HG02885 (cell line): ENCODE results near the gene AK5.
"Not testable (repeated sequence)": the region's sequence is repeated elsewhere in the genome, so short reads cannot be mapped to it uniquely, and the experiment has no call there.

ENCODE experiments used
- ATAC-seq: cut with Tn5 transposase; IDR thresholded peaks from one replicate; pipeline ENCODE4 v1.9.1; 2021; ENCODE audit warnings: mild to moderate bottlenecking; ENCODE audit not compliant: unreplicated experiment, poor library complexity

AK5 gene

DNA sequence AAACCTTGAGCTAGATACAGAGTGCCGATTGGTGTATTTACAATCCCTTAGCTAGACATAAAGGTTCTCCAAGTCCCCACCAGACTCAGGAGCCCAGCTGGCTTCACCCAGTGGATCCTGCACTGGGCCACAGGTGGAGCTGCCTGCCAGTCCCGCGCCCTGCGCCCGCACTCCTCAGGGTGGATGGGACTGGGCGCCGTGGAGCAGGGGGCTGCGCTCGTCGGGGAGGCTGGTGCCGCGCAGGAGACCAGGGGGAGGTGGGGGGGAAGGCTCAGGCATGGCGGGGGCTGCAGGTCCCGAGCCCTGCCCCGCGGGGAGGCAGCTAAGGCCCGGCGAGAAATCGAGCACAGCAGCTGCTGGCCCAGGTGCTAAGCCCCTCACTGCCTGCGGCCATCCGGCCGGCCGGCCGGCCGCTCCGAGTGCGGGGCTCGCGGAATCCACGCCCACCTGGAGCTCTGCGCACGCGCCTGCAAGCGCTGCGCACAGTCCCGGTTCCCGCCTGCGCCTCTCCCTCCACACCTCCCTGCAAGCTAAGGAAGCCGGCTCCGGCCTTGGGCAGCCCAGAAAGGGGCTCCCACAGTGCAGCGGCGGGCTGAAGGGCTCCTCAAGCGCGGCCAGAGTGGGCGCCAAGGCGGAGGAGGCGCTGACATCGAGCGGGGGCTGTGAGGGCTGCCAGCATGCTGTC is 249.9 kb downstream of the AK5 start:
- ATAC-seq, result not testable (repeated sequence)

DNA sequence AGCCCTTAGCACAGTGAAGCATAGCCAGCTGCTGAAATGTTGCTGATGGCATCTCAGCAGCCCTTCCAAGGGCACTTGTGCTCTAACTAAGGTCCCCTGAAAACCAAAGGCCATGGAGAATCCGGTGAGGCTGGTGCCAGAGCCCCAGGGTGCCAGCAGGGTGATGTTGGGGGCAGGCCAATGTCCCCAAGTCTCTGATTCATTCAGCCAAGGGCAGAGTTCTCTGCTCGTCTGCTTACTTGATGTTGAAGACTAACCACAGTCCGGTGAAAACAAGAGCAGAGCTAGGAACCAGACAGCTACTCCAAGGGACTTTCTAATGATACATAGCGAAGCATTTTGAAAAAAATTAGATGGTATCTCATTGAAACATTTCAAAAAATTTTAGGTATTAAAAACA is 250.8 kb downstream of the AK5 start:
- ATAC-seq, result no peak

DNA sequence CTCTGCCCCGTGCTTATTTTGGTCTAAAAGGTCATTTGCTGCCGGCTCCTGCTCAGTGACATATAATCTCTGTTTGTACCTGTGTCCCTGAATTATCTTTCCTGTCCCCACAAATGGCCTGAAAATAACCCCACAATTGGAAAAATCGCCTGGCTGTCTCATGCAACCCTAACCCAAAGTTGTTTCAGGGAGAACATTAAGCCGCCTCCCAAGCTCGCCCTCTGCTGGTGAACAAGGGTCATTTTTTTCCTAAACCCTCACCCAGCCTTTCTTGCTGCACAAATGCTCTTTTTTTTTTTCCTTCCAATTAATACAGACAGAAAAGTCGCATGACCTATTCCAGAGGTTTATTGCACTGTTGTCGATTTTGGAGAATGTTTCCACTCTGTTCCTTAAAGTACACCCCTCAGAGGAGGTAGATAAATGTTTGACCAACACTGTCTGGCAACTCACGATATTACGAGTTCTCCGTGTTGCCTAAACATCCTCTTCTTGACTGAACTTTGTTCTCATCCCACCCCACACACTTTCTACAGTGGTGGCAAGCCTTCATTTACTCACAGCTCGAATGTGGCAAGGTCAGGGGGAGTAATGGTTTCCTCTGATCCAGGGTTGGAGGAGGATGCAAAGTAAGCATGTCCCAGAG is 252.0 kb downstream of the AK5 start:
- peak; percentile 68 for ATAC-seq

DNA sequence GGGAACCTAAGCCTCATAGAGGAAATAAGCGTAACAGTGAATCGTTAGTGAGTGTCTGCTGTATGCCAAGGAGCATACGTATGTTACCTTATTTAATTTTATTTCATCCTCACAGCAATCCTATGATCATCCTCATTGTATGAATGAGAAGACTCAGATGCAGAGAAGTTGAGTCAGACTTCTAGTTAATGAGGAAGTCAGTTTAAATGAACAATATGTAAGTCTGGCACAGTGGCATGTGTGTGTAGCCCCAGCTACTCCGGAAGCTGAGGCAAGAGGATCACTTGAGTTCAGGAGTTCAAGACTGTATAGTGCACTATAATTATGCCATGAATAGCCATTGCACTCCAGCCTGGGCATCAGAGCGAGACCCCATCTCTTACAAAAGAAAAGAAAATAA is 252.6 kb downstream of the AK5 start:
- ATAC-seq, result no peak

DNA sequence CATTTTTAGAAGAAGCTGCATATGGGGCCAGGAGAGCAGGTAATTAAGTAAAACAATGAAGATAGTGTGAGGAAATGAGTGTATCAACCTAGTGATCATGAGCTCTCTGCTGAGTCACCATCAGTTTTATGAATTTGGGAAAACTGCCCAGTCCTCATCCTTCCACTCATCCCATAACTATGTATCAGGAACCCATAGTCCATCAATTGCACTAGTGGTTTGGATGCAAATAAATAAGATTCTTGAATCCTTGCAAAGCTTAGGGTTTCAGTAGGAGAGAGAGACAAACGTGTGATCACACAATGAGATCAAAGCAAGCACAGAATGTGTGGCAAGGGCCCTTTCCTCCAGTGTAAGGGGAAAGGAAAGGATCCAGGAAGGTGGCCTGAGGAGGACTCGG is 255.0 kb downstream of the AK5 start:
- no peak for ATAC-seq

DNA sequence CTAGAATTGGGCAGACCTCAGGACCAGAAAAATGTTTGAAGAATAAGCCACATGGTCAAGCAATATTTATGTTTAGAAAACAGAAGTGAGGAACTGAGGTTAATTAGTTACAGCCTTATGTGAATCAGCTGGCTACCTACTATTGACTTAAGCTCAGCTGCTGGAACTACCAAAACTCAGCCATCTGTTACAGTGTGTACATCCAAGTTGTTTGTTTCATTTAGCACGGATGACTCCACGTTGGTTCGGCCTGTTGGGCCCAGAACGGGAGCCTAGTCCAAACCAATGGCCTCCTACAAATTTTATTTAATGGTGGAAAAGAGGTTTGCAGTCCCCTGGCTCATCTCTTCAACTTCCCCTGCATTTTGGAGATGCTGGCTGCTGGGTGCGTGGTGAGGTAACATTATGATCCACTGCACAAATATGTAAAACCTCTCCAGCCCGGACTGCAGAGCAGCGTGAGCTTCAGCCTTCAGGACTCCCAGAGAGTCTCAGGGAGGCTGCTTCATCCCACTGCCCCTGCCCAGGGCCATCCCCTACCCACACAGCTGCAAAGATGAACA is 257.2 kb downstream of the AK5 start:
- peak; percentile 52 for ATAC-seq

DNA sequence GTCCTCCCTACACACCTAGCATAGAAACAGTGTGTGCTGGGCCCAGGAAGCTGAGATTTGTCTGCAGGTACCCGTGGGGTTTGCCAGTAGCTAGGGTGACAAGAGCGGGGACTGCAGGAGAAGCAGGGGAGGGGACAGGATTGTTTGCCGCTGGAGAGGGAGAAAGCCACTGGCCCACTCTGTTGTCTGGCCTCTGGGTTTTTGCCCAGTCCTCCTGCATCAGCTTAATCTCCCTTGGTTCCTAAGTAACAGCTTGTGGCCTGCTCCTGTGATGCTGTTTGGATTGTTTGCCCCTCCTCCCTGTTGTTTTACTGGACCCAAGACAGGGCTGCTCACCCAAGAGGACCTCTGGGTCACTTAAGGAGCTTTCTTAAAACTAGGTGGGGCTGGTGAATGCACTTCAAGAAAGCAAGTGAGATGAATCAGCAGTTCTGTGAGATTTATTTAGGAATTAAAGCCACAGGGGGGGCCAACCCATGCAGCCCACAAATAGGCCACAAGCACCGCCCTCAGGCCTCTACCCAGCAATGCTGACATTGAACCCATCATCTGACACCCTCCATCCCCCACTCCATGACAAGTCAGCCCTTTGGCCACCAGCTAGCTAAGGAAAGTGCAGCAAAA is 257.8 kb downstream of the AK5 start:
- ATAC-seq, result no peak

DNA sequence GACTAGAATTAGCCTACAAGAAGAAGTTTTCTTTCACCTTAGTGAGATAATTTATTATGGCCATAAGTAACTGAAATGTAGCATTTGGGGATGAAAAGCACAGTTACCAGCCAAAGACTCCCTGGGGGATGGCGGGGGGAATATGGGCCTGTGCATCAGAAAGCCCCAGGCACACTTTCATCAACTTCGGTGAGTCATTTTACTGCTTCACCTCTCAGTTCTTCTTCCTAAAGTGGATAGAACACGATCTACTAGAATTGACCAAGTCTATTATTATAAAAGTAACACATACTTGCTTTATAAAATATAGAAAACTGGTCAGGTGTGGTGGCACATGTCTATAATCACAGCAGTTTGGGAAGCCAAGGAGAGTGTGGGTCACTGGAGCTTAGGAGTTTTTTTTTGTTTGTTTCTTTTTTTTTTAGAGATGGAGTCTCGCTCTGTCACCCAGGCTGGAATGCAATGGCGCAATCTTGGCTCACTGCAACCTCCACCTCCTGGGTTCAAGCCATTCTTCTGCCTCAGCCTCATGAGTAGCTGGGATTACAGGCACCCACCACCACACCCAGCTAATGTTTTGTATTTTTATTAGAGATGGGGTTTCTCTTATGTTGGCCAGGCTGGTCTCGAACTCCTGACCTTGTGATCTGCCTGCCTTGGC is 258.8 kb downstream of the AK5 start:
- ATAC-seq, result peak; percentile 53

DNA sequence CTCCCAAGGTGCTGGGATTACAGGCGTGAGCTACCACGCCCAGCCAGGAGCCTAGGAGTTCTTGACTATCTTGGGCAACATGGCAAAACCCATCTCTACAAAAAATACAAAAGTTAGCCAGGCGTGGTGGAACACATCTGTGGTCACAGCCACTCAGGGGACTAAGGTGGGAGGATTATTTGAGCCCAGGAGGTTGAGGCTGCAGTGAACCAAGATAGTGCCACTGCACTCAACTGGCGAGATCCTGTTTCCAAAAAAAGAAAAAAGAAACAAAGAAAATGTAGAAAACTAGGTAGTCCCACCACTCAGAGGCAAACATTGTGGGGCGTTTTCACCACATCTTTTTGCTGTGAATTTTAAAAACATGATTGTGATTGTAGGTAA is 259.3 kb downstream of the AK5 start:
- peak; percentile 46 for ATAC-seq

DNA sequence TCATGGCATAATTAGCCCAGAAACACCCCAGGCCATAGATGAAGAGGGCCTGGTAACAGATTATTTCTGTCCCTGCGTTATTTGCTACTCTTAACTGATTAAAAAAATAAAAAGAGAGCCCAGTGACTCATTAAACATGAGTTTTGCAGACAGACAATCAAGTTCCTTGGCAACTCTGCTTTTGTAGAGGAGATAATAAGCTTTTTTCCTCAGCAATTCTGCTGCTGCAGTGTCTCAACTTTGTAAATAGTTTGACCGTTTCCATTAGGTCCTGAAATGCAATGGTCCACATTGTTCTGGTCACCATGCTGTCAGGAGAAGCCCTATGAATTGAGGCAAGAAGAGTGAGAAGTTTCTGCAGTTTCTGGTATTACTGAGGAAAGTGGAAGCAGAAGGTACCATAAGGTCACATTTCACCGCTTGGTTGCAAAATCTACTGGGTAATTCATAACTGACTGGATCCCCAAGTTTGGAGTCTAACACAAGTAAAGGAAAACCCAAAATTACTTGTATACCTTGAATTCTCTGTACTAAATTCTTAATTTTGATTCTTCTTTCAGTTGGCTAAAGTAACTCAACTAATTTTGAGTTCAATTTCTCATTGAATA is 261.1 kb downstream of the AK5 start:
- no peak for ATAC-seq

DNA sequence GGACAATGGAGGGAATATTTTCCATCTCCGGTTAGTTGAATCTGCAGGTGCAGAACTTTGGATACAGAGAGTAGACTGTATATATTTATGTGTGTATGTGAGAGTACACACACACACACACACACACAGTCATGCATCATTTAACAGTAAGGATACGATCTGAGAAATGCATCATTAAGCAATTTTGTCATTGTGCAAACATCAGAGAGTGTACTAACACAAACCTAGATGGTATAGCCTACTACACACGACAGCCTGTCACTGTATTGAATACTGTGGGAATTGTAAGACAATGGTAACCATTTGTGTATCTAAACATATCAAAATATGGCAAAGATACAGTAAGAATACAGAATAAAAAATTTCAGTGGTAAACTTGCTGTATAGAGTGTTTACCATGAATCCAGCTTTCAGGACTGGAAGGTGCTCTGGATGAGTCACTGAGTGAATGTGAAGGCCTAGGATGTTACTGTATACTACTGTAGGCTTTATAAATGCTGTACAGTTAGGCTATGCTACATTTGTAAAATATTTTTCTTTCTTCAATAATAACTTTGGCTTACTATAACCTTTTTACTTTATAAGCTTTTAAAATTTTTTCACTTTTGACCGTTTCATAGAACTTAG is 262.1 kb downstream of the AK5 start:
- ATAC-seq, result no peak

DNA sequence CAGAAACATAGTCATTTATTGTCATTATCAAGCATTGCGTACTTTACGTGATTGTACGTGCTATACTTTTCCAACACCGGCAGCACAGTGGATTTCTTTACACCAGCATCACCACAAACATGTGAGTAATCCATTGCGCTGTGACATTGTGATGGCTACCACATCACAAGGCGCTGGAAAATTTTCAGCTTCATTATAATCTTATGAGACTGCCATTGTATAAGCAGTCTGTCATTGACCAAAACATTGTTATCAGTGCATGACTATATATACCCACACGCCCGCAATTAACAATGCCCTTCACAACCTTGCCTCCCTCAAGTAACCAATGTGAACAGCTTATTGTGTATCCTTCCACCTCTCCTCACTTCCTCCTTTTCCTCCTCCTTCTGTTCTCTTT is 263.0 kb downstream of the AK5 start:
- ATAC-seq, result no peak

DNA sequence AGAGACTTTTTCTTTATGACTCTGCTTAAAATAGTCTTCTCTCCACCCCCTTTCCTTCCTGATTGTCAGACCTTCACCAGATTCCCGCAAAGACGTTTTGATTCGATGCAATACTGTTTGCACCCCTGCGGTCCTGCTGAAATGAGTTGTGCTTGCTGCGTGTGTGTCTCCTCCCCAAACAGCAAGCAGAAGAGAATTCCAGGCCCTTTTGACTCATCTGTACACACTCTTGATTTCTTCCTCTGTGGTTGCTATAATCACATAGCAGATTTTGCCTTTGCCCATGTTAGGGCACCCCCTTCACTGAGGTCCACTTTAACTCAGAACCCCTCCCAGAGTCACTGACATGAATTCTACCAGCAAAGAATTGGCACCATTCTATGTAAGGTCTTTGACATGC is 264.2 kb downstream of the AK5 start:
- ATAC-seq, result no peak

DNA sequence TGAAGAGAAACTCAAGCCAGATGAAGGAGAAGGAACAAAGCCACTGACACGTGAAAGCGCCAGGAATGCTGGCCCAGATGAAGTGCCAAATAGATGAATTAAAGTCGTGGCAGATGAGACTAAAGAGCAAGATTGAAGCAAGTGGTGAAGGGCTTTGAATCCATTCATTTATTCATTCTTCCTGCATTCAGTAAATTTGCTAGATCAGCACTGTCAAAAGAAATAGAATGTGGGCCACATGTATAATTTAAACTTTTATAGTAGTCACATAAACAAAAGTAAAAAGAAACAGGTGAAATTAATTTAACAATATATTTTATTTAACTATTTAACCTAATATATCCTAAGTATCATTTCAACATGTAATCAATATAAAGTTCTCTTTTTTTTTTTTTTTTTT is 265.1 kb downstream of the AK5 start:
- ATAC-seq, result no peak

DNA sequence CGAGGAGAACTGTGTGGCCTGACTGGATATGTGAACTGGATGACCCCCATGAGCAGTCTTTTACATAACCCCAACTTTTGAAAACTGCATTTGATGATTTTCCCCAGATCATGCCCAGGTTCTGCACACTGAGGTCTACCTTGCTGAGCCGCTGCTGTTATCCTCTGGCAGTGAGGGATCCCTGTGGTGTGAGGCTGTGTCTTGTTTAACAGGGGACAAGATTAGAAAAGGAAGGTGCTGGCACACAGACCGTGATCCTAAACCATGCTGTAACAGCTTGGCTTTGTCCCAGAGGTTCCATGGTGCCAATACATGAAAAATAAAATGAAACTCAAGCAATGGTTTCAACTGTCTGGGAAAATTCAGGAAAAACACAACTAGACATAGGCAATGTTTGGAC is 266.5 kb downstream of the AK5 start:
- no peak for ATAC-seq

DNA sequence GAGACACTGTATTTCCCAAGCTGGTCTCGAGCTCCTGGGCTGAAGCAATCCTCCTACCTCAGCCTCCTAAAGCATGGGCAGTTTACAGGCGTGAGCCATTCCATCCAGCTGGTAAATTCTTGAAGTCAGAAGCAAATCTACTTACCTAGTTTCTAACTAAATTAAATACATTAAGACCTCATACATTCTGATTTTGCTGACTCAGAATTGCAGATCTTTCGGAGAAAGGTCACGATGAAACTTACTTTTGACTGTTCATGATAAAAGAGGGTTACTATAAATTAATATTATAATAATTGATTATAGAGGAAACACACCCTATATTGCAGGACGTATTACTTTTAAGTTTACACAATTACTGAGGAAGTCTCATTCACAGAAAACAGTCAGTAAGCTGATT is 268.3 kb downstream of the AK5 start:
- ATAC-seq, result no peak

DNA sequence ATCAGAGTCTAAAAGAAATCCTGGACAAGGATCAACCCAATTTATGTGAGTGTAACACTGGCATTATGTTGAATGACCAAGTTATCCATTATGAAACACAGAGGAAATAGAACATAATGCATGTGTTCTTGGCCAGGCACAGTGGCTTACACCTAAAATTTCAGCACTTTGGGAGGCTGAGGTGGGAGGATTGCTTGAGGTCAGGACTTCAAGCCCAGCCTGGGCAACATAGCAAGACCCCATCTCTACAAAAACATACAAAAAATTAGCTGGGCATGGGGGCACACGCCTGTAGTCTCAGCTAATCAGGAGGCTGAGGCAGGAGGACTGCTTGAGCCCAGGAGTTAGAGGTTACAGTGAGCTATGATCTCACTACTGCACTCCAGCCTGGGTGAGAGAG is 270.8 kb downstream of the AK5 start:
- no peak for ATAC-seq

DNA sequence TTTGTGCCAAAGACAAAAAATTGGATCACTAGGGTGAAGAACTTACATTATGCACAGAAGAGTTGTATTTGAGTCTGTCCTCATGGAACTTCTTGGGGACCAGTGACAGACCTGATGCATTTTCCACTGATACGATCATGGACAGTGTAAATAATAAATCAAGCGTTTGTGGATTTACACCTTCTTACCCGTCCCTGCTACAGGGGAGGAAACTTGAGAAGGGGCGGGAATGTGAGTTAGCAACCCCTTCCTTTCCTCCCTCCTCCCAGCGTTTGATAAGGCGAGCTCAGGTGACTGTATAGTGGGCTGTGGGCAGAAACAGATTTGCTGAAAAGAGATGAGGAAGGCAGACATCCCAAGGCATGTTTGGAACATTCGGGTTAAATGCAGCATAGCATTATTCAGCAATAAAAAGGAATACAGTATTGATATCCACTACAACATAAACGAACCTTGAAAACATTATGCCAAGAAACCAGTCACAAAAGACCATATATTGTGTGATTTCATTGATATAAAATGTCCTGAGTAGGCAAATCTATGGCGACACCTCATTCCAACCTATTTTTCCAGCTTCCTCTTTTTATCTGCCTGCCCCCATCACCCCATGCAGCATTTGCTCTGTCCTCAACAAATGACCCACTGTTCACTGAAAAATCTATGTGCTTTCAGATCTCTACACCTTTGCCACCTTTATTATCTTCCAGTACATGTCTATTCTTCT is 271.9 kb downstream of the AK5 start:
- no peak for ATAC-seq

DNA sequence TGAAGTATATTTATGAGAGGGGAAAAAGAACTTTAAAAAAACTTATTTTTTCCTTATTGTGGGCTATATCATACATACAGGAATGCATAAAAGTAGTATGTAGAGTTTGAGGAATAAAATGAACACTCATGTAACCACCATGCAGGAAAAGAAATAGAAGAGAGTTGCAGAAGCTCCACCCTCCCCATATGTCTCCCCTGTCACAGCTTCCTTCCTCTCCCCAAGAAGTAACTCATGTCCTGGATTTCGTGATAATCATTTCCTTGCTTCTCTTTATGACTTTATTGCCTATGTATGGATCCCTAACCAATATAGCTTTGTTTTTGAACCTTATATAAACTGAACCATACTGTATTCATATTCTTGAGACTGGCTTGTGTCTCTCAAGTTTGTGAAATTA is 274.2 kb downstream of the AK5 start:
- ATAC-seq, result no peak

DNA sequence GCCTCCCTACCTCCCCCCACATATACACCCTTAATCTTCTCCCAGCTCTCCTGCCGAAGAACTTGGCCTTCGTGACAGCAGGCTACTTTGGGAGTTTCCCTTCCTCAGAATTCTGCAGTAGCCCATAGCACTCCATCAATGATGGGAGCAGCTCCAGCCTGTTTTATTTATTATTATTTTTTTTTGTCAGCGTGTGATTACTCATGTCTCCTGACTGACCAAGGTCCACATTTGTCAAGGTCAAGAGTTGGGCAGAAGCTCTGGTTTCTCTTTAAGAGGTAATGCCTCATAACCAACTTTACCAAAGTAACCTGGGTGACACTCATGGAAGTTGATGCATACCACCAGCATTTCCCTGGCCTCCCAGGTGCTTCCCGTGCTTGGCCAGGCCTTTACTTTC is 275.2 kb downstream of the AK5 start:
- ATAC-seq, result no peak
